ENCODE data around the gene LIFR. TPM values are rescaled to one million over a fixed set of nuclear protein-coding genes. Genes with fewer than 3 reads are reported as not detected.
A peak's percentile ranks its signal among the peaks of the same experiment; 100 is the strongest.
"Not testable (repeated sequence)": the region's sequence is repeated elsewhere in the genome, so short reads cannot be mapped to it uniquely, and the experiment has no call there.

The LIFR gene
- total RNA-seq, 1 donor from 2014 or later = 82.3 TPM

DNA sequence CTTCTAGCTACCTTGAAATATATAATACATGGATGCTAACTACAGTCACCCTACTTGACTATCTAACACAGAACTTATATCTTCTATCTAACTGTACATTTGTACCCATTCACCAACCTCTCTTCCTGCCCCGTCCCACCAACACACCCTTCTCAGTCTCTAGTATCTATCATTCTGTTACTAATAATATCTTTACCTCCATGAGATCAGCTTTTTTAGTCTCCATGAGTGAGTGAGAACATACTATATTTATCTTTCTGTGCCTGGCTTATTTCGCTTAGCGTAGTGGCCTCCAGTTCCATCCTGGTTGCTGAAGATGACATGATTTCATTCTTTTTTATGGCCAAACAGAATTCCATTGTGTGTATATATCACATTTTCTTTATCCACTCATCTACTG, 37.0 kb downstream of the LIFR start:
- no peak for DNase-seq (ENCODE audit: low spot score)

DNA sequence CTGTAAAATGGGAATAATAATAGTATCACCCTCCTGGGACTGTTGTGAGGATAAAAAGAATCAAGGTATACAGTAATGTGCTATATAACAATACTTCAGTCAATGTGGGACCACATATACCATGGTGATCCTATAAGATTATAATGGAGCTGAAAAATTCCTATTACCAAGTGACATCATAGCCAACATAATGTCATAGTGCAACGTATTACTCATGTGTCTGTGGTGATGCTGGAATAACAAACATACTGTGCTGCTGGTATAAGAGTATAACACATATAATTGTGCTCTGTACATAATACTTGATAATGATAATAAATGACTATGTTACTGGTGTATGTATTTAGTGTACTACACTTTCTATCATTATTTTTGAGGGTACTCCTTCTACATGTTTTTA, 38.1 kb downstream of the LIFR start:
- DNase-seq (ENCODE audit: low spot score) = no peak

GRCh38 chr5:38516649-38517048, 39.8 kb downstream of the LIFR start:
- DNase-seq (ENCODE audit: low spot score) = not testable (repeated sequence)

DNA sequence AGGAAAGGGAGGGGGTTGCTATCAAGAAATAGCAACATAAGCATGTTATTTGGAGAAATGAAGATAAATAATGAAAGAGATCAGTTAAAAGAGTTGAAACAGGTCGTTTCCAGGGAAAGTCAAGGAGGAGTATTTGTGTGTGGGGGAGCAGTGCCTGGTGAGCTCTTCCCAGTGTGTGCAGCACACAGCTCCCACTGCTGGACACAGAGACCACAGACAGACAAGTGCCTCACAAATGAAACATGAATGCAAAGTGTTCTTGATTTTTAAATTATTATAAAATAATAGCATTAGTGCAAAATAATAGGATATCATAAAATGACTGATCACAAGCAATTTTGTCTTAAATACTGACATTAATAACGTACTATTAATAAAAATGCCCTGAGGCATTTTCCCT, 40.8 kb downstream of the LIFR start:
- DNase-seq (ENCODE audit: low spot score) = peak; percentile 40

DNA sequence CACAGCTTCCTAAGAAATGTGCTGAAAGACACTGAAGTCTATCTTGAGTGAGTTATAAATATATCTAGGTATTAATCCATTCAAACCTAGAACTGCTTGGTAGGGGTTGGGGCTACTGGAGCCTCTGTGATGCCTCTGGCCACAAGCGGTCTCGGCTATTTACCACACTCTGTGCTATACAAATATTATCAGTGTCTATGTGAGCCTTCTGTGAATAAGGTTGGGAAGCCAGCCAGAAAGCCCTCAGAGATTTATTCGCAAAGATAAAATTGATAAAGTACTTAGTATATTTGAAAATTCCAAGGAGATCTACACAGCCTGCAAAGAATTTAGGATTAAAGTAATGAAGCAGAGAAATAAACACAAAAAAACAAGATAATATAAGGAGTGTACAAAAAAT, 41.4 kb downstream of the LIFR start:
- peak; percentile 40 for DNase-seq (ENCODE audit: low spot score)

DNA sequence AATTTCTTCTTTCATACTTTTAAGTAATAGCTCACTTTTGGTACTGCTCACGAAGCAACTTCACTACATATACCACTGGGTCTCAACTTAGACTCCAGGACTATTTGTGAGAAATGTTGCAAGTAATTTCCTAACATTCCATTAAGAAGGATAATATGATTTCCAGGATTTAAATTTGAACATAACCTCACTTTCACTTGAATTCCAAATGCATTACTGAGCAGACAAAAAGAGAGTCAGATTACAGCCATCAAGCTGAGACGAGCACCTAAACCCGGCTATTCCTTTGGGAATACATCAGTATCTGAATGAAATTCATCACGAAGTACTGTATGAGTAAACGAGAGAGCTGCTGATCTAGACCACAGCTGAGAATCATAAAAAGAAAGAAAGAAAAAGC, 47.3 kb downstream of the LIFR start:
- peak; percentile 74 for DNase-seq (ENCODE audit: low spot score)

GRCh38 chr5:38506302-38506701, 50.1 kb downstream of the LIFR start:
- no peak for DNase-seq (ENCODE audit: low spot score)

DNA sequence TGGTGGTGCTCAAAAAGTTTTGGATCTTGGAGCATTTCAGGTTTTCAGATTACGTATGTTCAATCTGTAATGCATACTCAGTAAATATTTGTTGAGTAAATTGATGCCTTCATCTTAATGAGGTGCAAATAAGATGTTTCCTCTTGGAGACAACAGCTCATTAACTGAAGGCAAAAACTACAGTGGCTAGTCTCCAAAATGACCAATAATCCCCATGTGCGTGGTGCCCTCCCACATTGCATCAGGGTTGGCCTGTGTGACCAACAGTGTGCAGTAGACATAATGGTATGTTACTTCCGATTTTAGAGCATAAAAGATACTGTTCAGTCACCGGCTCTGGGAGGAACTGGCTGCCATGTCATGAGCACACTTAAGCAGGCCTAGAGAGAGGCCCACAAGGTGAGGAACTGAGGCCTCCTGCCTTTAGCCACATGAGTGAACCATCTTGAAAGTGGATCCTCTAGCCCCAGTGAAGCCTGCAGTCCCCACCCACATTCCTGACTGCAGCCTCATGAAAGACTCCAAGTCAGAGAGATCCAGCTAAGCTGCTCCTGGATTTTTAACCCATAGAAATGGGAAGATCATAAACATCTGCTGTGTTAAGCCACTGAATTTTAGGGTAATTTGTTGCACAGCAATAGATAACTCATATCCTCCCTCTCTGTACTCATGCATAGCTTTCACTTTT, 55.7 kb downstream of the LIFR start:
- DNase-seq (ENCODE audit: low spot score) = peak; percentile 58

DNA sequence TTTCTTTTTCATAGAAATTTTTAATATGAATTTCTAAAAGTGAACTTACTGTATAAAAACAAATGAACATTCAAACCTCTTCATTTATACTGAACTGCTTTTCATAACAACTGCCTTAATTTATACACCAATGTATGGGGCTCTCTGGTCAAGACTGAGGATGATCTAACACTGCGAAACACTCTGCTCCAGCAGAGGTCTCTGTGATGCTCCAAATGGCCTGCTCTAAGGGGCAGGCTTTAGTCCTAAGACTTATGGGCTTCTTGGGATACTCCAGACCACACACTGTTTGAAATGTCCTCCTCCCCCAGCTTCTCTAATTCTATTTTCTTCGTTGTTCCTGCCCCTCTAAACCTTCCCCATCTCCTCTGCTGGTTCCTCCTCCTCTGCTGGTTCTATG, 58.5 kb downstream of the LIFR start:
- no peak for DNase-seq (ENCODE audit: low spot score)

- DNase-seq (ENCODE audit: low spot score) = no peak
These were observed 61.7 kb downstream of the LIFR start for GRCh38 chr5:38494763-38495162.

DNA sequence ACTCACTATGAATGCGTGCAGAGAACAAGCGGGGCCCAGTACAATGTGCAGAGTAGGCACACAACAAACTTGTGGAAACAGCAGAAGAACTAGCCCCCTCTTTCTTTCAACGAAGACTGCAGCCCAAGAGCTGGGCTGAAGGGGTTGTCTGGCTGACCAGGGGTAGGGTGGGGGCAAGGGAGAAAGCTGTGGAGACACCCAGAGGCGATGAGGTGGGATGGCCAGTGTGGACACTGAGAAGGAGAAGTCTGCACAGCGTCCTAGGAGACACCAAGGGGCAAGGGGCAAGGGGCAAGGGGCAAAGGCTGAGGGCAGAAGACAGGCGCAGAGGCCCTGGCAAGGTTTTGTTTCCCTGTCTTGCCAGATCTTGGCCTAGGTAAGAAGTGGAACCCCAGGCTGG, 62.3 kb downstream of the LIFR start:
- no peak for DNase-seq (ENCODE audit: low spot score)

GRCh38 chr5:38483805-38484398, 72.5 kb downstream of the LIFR start:
- no peak for DNase-seq (ENCODE audit: low spot score)

GRCh38 chr5:38479315-38479904, 77.0 kb downstream of the LIFR start:
- DNase-seq (ENCODE audit: low spot score) = no peak

- DNase-seq (ENCODE audit: low spot score) = no peak
These were observed 77.6 kb downstream of the LIFR start for GRCh38 chr5:38478878-38479277.

GRCh38 chr5:38478166-38478565, 78.3 kb downstream of the LIFR start:
- DNase-seq (ENCODE audit: low spot score) = no peak

GRCh38 chr5:38473008-38473407, 83.4 kb downstream of the LIFR start:
- DNase-seq (ENCODE audit: low spot score) = no peak

DNA sequence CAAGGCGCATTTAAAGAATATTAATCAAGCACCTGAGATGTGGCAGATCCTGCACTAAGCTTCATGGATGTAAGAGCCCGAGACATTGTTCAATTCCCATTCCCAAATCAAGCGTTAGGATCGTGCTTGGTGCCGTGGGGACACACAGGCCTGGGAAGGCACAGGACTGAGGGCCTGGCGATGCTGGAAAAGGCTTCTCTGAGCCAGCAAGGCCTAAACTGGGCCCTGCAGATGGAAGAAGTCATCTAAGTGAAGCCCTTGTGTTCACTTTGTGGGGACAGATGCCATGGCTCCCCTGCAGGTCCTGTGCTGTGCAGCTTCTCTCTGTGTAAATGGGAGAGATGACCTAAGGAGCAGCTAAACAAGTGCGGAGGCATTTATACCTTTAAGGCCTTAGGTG, 83.9 kb downstream of the LIFR start:
- DNase-seq (ENCODE audit: low spot score) = no peak

- DNase-seq (ENCODE audit: low spot score) = no peak
These were observed 84.7 kb downstream of the LIFR start for GRCh38 chr5:38471709-38472108.

DNA sequence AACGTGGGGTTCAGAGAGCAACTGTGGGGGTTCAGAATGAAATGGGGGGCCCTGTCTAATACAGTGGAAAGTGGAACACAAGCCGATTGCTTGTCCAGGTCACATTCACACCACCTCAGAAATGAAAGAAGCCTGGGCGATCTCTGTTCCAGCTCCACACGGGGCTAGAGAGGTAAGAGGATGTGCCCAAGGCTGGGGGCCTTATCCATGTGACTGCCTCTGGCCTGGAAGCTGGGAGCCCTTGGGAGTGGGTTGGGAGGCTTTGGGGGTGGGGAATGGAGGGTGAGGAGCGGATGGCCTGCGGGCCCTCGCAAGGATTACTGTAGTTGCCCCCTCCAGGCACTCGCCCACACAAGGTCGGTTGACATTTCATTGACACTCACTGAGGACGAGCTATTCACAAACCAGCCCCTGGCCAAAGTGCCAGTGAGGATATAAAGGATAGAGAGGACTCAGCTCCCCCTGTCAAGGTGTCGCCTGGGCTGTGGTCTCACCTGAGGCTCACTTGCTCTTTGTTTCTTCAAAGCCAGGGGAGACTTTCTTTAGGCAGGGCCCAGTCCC, 86.7 kb downstream of the LIFR start:
- no peak for DNase-seq (ENCODE audit: low spot score)

DNA sequence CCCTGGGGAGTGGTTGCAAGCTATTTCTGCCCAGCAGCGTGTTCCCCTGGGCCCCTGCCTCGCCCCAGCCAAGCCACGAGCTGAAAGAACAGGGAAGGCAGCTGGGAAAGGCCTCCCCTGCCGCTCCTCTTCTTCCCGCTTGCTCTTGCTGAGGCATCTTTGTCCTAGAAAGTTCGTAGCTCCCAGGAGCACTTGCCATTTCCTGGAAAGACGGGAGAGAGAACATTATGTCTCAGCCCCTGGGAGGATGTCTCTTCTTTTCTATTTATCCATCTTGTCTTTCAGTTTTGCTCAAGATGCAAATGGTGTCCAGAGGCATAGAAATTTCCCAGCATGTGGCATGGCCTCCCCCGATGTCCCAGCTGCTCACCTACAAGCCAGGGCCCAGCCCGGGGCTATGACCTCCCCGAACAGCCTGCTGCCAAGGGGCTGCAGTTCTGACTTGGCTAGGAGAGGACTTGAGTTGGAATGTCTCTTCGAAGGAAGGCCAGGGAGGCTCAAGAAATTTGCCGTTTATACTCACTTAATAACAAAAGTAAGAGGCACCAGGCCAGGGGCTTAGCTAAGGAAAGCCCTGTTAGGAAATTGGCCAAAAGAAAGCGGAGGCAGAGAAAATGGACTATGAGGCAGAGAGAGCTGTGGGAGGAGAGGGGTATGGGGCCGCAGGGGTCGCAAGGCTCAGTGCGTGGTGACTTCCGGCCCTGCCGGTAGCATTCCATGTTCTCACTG, 87.3 kb downstream of the LIFR start:
- DNase-seq (ENCODE audit: low spot score) = peak; percentile 86

DNA sequence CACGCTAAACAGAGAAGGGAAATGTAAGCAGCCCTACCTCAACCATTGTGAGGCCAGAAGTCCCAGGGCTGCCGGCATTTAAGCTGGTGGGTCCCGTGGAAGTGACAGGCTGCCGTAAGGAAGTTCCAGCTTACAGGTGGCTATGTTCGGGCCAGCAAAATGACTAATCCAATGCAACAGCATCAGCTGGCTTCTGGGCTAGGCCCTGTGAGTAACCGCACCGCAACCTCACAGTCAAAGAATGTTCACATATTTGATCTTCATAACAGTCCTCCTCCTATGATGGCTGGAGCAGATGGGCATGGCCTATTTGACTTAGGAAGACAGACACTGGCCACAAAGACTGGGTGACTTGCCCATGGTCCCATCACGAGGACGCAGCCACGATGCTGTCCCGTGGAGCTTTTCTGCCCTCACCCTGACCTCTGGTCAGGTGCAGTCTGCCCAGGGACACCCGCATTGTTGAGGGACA, 88.2 kb downstream of the LIFR start:
- peak; percentile 39 for DNase-seq (ENCODE audit: low spot score)

- DNase-seq (ENCODE audit: low spot score) = peak; percentile 82
These were observed 88.9 kb downstream of the LIFR start for GRCh38 chr5:38467353-38468040.
